K562 (cell line): ENCODE data around the gene CEL. TPM values are rescaled to one million over a fixed set of nuclear protein-coding genes. Genes with fewer than 3 reads are reported as not detected.

Experiments used
- ARID2 ChIP-seq: fragments of 450-650 bp; IDR thresholded peaks from 2 replicates; pipeline ENCODE4 v1.6.1; 2017; ENCODE audit warnings: antibody characterized with exemption, mild to moderate bottlenecking
- ATF6 ChIP-seq: sonication (generic); formaldehyde crosslinking; IDR thresholded peaks from 2 replicates; pipeline ENCODE4 v1.4.0; 2020; ENCODE audit warnings: mild to moderate bottlenecking, missing genetic modification reagents
- BHLHE40 ChIP-seq: IDR thresholded peaks from 2 replicates; pipeline ENCODE4 v1.6.1; 2011; ENCODE audit warnings: low read length, improper control_type of control experiment
- CBX8 ChIP-seq: fragments of 200-600 bp; sonication (generic); IDR thresholded peaks from 2 replicates; pipeline ENCODE4 v1.6.1; 2012; ENCODE audit warnings: borderline replicate concordance, mixed run types, low read depth, mild to moderate bottlenecking, moderate library complexity, mixed read lengths, low read length, control low read depth, inconsistent platforms; ENCODE audit not compliant: poor library complexity, severe bottlenecking; ENCODE audit errors: extremely low read depth
- CHAMP1 ChIP-seq: fragments of 450-650 bp; IDR thresholded peaks from 2 replicates; pipeline ENCODE4 v1.6.1; 2016; ENCODE audit warnings: mild to moderate bottlenecking
- FOS ChIP-seq: IDR thresholded peaks from 3 replicates; pipeline ENCODE4 v1.6.1; 2011; ENCODE audit not compliant: insufficient read length; ENCODE audit errors: extremely low read depth
- HNRNPK ChIP-seq: fragments of 200-400 bp; formaldehyde crosslinking; IDR thresholded peaks from one replicate; pipeline ENCODE4 v1.6.1; 2018; ENCODE audit warnings: mild to moderate bottlenecking, low read depth, low read length; ENCODE audit not compliant: poor library complexity, severe bottlenecking
- MXI1 ChIP-seq: IDR thresholded peaks from 2 replicates; pipeline ENCODE4 v1.6.1; 2011; ENCODE audit warnings: low read depth, mild to moderate bottlenecking, improper control_type of control experiment, low read length
- NCOA2 ChIP-seq, 2 experiments: fragments of 450-650 bp; IDR thresholded peaks; 2 replicates each; pipeline ENCODE4 v1.6.1; 2018; ENCODE audit warnings: mild to moderate bottlenecking in 2 of 2, moderate library complexity in 1 of 2; ENCODE audit not compliant: partially characterized antibody in 2 of 2
- NONO ChIP-seq, 2 experiments: fragments of 200-400 bp in 1 of 2; fragments of 450-650 bp in 1 of 2; formaldehyde crosslinking in 1 of 2; IDR thresholded peaks; 2 replicates each; pipeline ENCODE4 v1.6.1; 2017; ENCODE audit warnings: low read depth in 2 of 2, mild to moderate bottlenecking in 2 of 2, moderate library complexity in 2 of 2, low read length in 1 of 2
- SNIP1 ChIP-seq: fragments of 450-650 bp; IDR thresholded peaks from 2 replicates; pipeline ENCODE4 v1.7.1; 2017; ENCODE audit warnings: low read depth, mild to moderate bottlenecking
- TCF7 ChIP-seq: sonication (generic); IDR thresholded peaks from 2 replicates; pipeline ENCODE4 v1.6.1; 2016; ENCODE audit warnings: antibody characterized with exemption, borderline replicate concordance
- THRAP3 ChIP-seq: fragments of 450-650 bp; IDR thresholded peaks from 2 replicates; pipeline ENCODE4 v1.6.1; 2016; ENCODE audit warnings: mild to moderate bottlenecking, inconsistent platforms, borderline replicate concordance
- ZNF717 ChIP-seq: fragments of 250-450 bp; sonication (Bioruptor Pico); IDR thresholded peaks from 2 replicates; pipeline ENCODE4 v1.5.0; 2021
- polyA plus RNA-seq, 8 experiments: library from polyadenylated mRNA; depleted of rRNA in 4 of 8; stranded (reverse) in 5 of 8; unstranded in 3 of 8; fragments of >200 nt; fragmentation: Nextera tagmentation in 2 of 8; fragmentation: Illumina TruSeq in 1 of 8; extraction: Ambion mirVana in 2 of 8; extraction: Trizol in 1 of 8; gene quantifications; 2 replicates each; pipeline versions ENCODE4 v1.2.1 to v1.2.3, GENCODE V29; 2011 to 2014; ENCODE audit warnings: inconsistent platforms in 1 of 8, missing spikeins in 1 of 8
- total RNA-seq, 7 experiments: library from RNA; depleted of rRNA in 6 of 7; stranded (reverse); fragments of >200 nt in 6 of 7; fragmentation: Illumina TruSeq in 2 of 7; extraction: Trizol in 2 of 7; gene quantifications; 2 replicates each; pipeline versions ENCODE4 v1.2.1 to v1.2.3, GENCODE V29; 2011 to 2021; ENCODE audit warnings: low replicate concordance in 1 of 7
- TF ChIP-seq, protein P1 (sequence below): sonication (generic); formaldehyde crosslinking; IDR thresholded peaks from 2 replicates; pipeline ENCODE4 v1.8.1; 2023; ENCODE audit warnings: mild to moderate bottlenecking, missing genetic modification reagents, moderate library complexity
- TF ChIP-seq, protein P2 (sequence below): sonication (generic); formaldehyde crosslinking; IDR thresholded peaks from 2 replicates; pipeline ENCODE4 v1.8.0; 2023; ENCODE audit warnings: mild to moderate bottlenecking, missing genetic modification reagents
- TF ChIP-seq, protein P3 (sequence below): sonication (generic); formaldehyde crosslinking; IDR thresholded peaks from 2 replicates; pipeline ENCODE4 v1.8.0; 2022; ENCODE audit warnings: mild to moderate bottlenecking, missing genetic modification reagents, borderline replicate concordance

The CEL gene
- total and polyA plus RNA-seq, 9 of the 15 experiments (the other 6 are each of a cell fraction or from before 2014, with no cell fraction given): 0.09 to 3.0 (median 0.51) TPM; not detected in 2

- TF ChIP-seq CBX8 (no peak), NONO (IDR thresholded peaks at IDR 0.05; ENCODE audit: low read depth in 2 of 2, low read length in 1 of 2) (no peak), MXI1 (no peak), BHLHE40 (no peak), THRAP3 (no peak), HNRNPK (no peak), FOS (no peak), ATF6 (CRISPR knock-in tag) (no peak), SNIP1 (no peak), TCF7 (no peak), ZNF717 (CRISPR knock-in tag) (no peak), ARID2 (peak; percentile 91), NCOA2 (IDR thresholded peaks at IDR 0.05; ENCODE audit: partially characterized antibody in 2 of 2) (no peak), CHAMP1 (no peak)
- TF ChIP-seq, protein P1, sequence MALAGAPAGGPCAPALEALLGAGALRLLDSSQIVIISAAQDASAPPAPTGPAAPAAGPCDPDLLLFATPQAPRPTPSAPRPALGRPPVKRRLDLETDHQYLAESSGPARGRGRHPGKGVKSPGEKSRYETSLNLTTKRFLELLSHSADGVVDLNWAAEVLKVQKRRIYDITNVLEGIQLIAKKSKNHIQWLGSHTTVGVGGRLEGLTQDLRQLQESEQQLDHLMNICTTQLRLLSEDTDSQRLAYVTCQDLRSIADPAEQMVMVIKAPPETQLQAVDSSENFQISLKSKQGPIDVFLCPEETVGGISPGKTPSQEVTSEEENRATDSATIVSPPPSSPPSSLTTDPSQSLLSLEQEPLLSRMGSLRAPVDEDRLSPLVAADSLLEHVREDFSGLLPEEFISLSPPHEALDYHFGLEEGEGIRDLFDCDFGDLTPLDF: no peak
- TF ChIP-seq, protein P2, sequence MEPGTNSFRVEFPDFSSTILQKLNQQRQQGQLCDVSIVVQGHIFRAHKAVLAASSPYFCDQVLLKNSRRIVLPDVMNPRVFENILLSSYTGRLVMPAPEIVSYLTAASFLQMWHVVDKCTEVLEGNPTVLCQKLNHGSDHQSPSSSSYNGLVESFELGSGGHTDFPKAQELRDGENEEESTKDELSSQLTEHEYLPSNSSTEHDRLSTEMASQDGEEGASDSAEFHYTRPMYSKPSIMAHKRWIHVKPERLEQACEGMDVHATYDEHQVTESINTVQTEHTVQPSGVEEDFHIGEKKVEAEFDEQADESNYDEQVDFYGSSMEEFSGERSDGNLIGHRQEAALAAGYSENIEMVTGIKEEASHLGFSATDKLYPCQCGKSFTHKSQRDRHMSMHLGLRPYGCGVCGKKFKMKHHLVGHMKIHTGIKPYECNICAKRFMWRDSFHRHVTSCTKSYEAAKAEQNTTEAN (CRISPR knock-in tag): no peak
- TF ChIP-seq, protein P3, sequence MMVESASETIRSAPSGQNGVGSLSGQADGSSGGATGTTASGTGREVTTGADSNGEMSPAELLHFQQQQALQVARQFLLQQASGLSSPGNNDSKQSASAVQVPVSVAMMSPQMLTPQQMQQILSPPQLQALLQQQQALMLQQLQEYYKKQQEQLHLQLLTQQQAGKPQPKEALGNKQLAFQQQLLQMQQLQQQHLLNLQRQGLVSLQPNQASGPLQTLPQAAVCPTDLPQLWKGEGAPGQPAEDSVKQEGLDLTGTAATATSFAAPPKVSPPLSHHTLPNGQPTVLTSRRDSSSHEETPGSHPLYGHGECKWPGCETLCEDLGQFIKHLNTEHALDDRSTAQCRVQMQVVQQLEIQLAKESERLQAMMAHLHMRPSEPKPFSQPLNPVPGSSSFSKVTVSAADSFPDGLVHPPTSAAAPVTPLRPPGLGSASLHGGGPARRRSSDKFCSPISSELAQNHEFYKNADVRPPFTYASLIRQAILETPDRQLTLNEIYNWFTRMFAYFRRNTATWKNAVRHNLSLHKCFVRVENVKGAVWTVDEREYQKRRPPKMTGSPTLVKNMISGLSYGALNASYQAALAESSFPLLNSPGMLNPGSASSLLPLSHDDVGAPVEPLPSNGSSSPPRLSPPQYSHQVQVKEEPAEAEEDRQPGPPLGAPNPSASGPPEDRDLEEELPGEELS (CRISPR knock-in tag): no peak
Observed at GRCh38 chr9:133103183-133103986, 41.6 kb downstream of the CEL start (continued).
